HCT116 (cell line): Measurements from ENCODE around the gene TAS2R60. TPM values are rescaled to one million over a fixed set of nuclear protein-coding genes. Genes with fewer than 3 reads are reported as not detected.

Experiments
- ATAC-seq: fragments of 200-7000 bp; cut with Tn5 transposase; 2 replicates; pipeline ENCODE4 v1.9.1; 2020; ENCODE audit warnings: mild to moderate bottlenecking, moderate library complexity
- BruUV-seq: library from RNA; stranded (reverse); fragments of 400-500 nt; replicated peaks from 2 replicates; lab custom pipeline; 2021; lab: Mats Ljungman, UMichigan
- CTCF ChIA-PET: fragments of 300-600 bp; sonication (Branson Sonifier 250); formaldehyde crosslinking; loops from one replicate; lab custom pipeline; 2021; ENCODE audit warnings: antibody characterized with exemption; lab: Charles Lee
- POLR2A ChIA-PET: fragments of 300-600, 350-600 bp; sonication (Branson Sonifier 250); formaldehyde crosslinking; loops from one replicate; lab custom pipeline; 2021; ENCODE audit warnings: antibody characterized with exemption; lab: Charles Lee
- RAD21 ChIA-PET, 2 experiments: fragments of 300-600 bp; sonication (Branson Sonifier 250); formaldehyde crosslinking; loops; one replicate each; lab custom pipeline; 2023; ENCODE audit warnings: low total read pairs in 2 of 2; ENCODE audit not compliant: uncharacterized antibody in 2 of 2, unreplicated experiment in 2 of 2, low non-redundant PET in 1 of 2; lab: Charles Lee
- DNase-seq: peaks from one replicate; pipeline ENCODE4 v3.0.0-alpha.2; 2010; ENCODE audit warnings: low read depth, low spot score
- H2AFZ ChIP-seq: fragments of 200-600 bp; shearing (Covaris generic), sonication (generic); 2 replicates; pipeline ENCODE4 v1.6.1; 2017; ENCODE audit warnings: low read depth, mixed run types, mixed read lengths, antibody characterized with exemption, low read length; ENCODE audit not compliant: poor library complexity, severe bottlenecking
- H3K27ac ChIP-seq: 2 replicates; pipeline ENCODE4 v1.5.1; 2012; ENCODE audit warnings: low read depth, low read length
- H3K27me3 ChIP-seq: fragments of 200-600 bp; sonication (generic); 2 replicates; pipeline ENCODE4 v1.6.1; 2016; ENCODE audit warnings: mixed run types, low read length, mixed read lengths; ENCODE audit not compliant: insufficient read depth
- H3K36me3 ChIP-seq, 2 experiments: fragments of 200-500 bp in 1 of 2; fragments of 200-600 bp in 1 of 2; sonication (Bioruptor generic) in 1 of 2; sonication (generic) in 1 of 2; 2 replicates each; pipeline versions ENCODE4 v1.5.1 to v1.6.1; 2014 to 2016; ENCODE audit warnings: low read length in 2 of 2, inconsistent platforms in 1 of 2, mixed read lengths in 1 of 2, mixed run types in 1 of 2; ENCODE audit not compliant: insufficient read depth in 2 of 2, control insufficient read depth in 1 of 2
- H3K4me1 ChIP-seq, 2 experiments: fragments of 200-600 bp in 1 of 2; sonication (generic) in 1 of 2; 2 replicates each; pipeline versions ENCODE4 v1.5.1 to v1.6.1; 2012 to 2017; ENCODE audit warnings: low read length in 2 of 2, inconsistent platforms in 1 of 2, mild to moderate bottlenecking in 1 of 2, mixed read lengths in 1 of 2, mixed run types in 1 of 2, moderate library complexity in 1 of 2; ENCODE audit not compliant: insufficient read depth in 2 of 2, control insufficient read depth in 1 of 2
- H3K4me2 ChIP-seq: fragments of 200-600 bp; sonication (generic); 2 replicates; pipeline ENCODE4 v1.6.1; 2017; ENCODE audit warnings: mixed run types, low read length, mixed read lengths
- H3K4me3 ChIP-seq, 2 experiments: fragments of 200-600 bp in 1 of 2; sonication (generic) in 1 of 2; replicated peaks in 1 of 2; 2 replicates each; pipeline ENCODE4 v1.5.1; 2011 to 2016; ENCODE audit warnings: low read length in 2 of 2, control low read depth in 1 of 2, low read depth in 1 of 2, mild to moderate bottlenecking in 1 of 2, mixed read lengths in 1 of 2, mixed run types in 1 of 2
- H3K79me2 ChIP-seq: fragments of 200-600 bp; sonication (generic); 2 replicates; pipeline ENCODE4 v1.6.1; 2017; ENCODE audit warnings: mild to moderate bottlenecking, mixed run types, low read length, moderate library complexity, mixed read lengths; ENCODE audit not compliant: insufficient read depth
- H3K9ac ChIP-seq: fragments of 200-600 bp; sonication (generic); 2 replicates; pipeline ENCODE4 v1.6.1; 2016; ENCODE audit warnings: low read length, mixed read lengths
- H3K9me2 ChIP-seq: fragments of 200-600 bp; sonication (generic), shearing (Covaris generic); 2 replicates; pipeline ENCODE4 v1.6.1; 2017; ENCODE audit warnings: mixed run types, mild to moderate bottlenecking, moderate library complexity; ENCODE audit not compliant: insufficient read depth
- H3K9me3 ChIP-seq, 2 experiments: fragments of 200-500 bp in 1 of 2; fragments of 200-600 bp in 1 of 2; sonication (Bioruptor generic) in 1 of 2; sonication (generic) in 1 of 2; 2 replicates each; pipeline ENCODE4 v1.6.1; 2014 to 2017; ENCODE audit warnings: low read length in 2 of 2, mixed read lengths in 2 of 2, inconsistent platforms in 1 of 2, low read depth in 1 of 2, mild to moderate bottlenecking in 1 of 2, mixed run types in 1 of 2, moderate library complexity in 1 of 2; ENCODE audit not compliant: control insufficient read depth in 1 of 2, insufficient read depth in 1 of 2
- H4K20me1 ChIP-seq: fragments of 200-600 bp; sonication (generic), shearing (Covaris generic); 2 replicates; pipeline ENCODE4 v1.6.1; 2017; ENCODE audit warnings: mixed run types, mild to moderate bottlenecking, moderate library complexity; ENCODE audit not compliant: insufficient read depth
- ATF3 ChIP-seq: IDR thresholded peaks from 2 replicates; pipeline ENCODE4 v1.6.1; 2012
- CBX3 ChIP-seq: IDR thresholded peaks from 2 replicates; pipeline ENCODE4 v1.6.1; 2012; ENCODE audit warnings: low read depth
- EGR1 ChIP-seq: IDR thresholded peaks from 2 replicates; pipeline ENCODE4 v1.6.1; 2012; ENCODE audit warnings: low read depth
- FOSL1 ChIP-seq: IDR thresholded peaks from 2 replicates; pipeline ENCODE4 v1.6.1; 2012; ENCODE audit warnings: low read depth
- JUND ChIP-seq: IDR thresholded peaks from 2 replicates; pipeline ENCODE4 v1.6.1; 2012
- MAX ChIP-seq: IDR thresholded peaks from 2 replicates; pipeline ENCODE4 v1.6.1; 2012
- POLR2AphosphoS5 ChIP-seq: IDR thresholded peaks from 2 replicates; pipeline ENCODE4 v1.6.1; 2011; ENCODE audit warnings: mild to moderate bottlenecking, low read depth, low read length, moderate library complexity
- REST ChIP-seq: IDR thresholded peaks from 2 replicates; pipeline ENCODE4 v1.6.1; 2012; ENCODE audit warnings: low read depth
- SIN3A ChIP-seq: IDR thresholded peaks from 2 replicates; pipeline ENCODE4 v1.6.1; 2012; ENCODE audit warnings: low read depth
- SP1 ChIP-seq: IDR thresholded peaks from 2 replicates; pipeline ENCODE4 v1.6.1; 2012; ENCODE audit warnings: low read depth
- TCF7L2 ChIP-seq: IDR thresholded peaks from 2 replicates; pipeline ENCODE4 v1.7.0; 2011; ENCODE audit warnings: borderline replicate concordance, inconsistent platforms; ENCODE audit not compliant: insufficient read depth, insufficient read length; ENCODE audit errors: extremely low read depth
- YY1 ChIP-seq: IDR thresholded peaks from 2 replicates; pipeline ENCODE4 v1.6.1; 2011; ENCODE audit warnings: low read length, low read depth, moderate library complexity, mild to moderate bottlenecking; ENCODE audit not compliant: insufficient replicate concordance; ENCODE audit errors: extremely low read depth
- ZBTB33 ChIP-seq: IDR thresholded peaks from 2 replicates; pipeline ENCODE4 v1.6.1; 2011; ENCODE audit warnings: mild to moderate bottlenecking, low read length, moderate library complexity; ENCODE audit not compliant: insufficient replicate concordance; ENCODE audit errors: extremely low read depth
- ZNF274 ChIP-seq: fragments of 200-500 bp; sonication (Bioruptor generic); IDR thresholded peaks from 2 replicates; pipeline ENCODE4 v1.6.1; 2014; ENCODE audit warnings: mild to moderate bottlenecking, low read depth, low read length, inconsistent platforms
- intact Hi-C: fragments of 100-400 bp; cut with micrococcal nuclease; formaldehyde crosslinking; loops from 2 replicates; pipeline ENCODE4 v1.10.0; 2022
- total RNA-seq: library from RNA; stranded (reverse); gene quantifications from one replicate; pipeline ENCODE4 v1.2.1, GENCODE V29; 2021; ENCODE audit not compliant: unreplicated experiment

Gene TAS2R60
- total RNA-seq, 1 experiment from 2014 or later = not detected

GRCh38 chr7:143448429-143448828 is 5.2 kb downstream of the TAS2R60 start:
- Histone ChIP-seq H3K9ac (no peak overlapping the region), H3K36me3 (no peaks in the 10 kb centered on the region), H2AFZ (no peak overlapping the region), H3K4me1 (no peaks in the 10 kb centered on the region), H3K9me2 (no peaks in the 10 kb centered on the region), H4K20me1 (no peaks in the 10 kb centered on the region), H3K4me3 (no peak overlapping the region), H3K4me2 (no peak overlapping the region), H3K9me3 (no peaks in the 10 kb centered on the region), H3K27me3 (no peaks in the 10 kb centered on the region), H3K27ac (no peak overlapping the region), H3K79me2 (no peaks in the 10 kb centered on the region)
- ChIA-PET CTCF (no interaction called here), POLR2A (no interaction called here), RAD21 (no interaction called here)
- ATAC-seq = no peak
- intact Hi-C loops = no loop called here
- no TSS peak for BruUV-seq
- DNase-seq = no peak
- TF ChIP-seq POLR2AphosphoS5 (no peak), ATF3 (no peak), TCF7L2 (no peak), SIN3A (no peak)

GRCh38 chr7:143449793-143450192 is 6.5 kb downstream of the TAS2R60 start:
- POLR2A ChIA-PET = no interaction called here
- RAD21 ChIA-PET = no interaction called here
- H3K27me3 ChIP-seq = no peaks in the 10 kb centered on the region
- ATAC-seq (no peak), DNase-seq (no peak)
- no peaks in the 10 kb centered on the region for H3K9me2 ChIP-seq
- no peaks in the 10 kb centered on the region for H3K36me3 ChIP-seq
- H3K27ac ChIP-seq = no peak overlapping the region
- intact Hi-C loops = no loop called here
- H3K4me2 ChIP-seq = no peak overlapping the region
- H4K20me1 ChIP-seq = no peaks in the 10 kb centered on the region
- H3K4me3 ChIP-seq = no peak overlapping the region
- CTCF ChIA-PET = no interaction called here
- H3K9me3 ChIP-seq = no peaks in the 10 kb centered on the region
- H2AFZ ChIP-seq = no peak overlapping the region
- no TSS peak for BruUV-seq
- no peaks in the 10 kb centered on the region for H3K4me1 ChIP-seq
- H3K9ac ChIP-seq = no peak overlapping the region
- no peaks in the 10 kb centered on the region for H3K79me2 ChIP-seq
- TF ChIP-seq CBX3 (no peak), FOSL1 (no peak), YY1 (no peak), ZBTB33 (no peak), POLR2AphosphoS5 (no peak), MAX (no peak), SIN3A (no peak), SP1 (no peak), TCF7L2 (no peak), REST (no peak), JUND (no peak), ATF3 (no peak), EGR1 (no peak), ZNF274 (no peak)
